ENCODE data around the gene RAB3IL1. TPM values are rescaled to one million over a fixed set of nuclear protein-coding genes. Genes with fewer than 3 reads are reported as not detected.

RAB3IL1 gene
- total RNA-seq, 1 experiment from 2014 or later, result 18.1 TPM

DNA sequence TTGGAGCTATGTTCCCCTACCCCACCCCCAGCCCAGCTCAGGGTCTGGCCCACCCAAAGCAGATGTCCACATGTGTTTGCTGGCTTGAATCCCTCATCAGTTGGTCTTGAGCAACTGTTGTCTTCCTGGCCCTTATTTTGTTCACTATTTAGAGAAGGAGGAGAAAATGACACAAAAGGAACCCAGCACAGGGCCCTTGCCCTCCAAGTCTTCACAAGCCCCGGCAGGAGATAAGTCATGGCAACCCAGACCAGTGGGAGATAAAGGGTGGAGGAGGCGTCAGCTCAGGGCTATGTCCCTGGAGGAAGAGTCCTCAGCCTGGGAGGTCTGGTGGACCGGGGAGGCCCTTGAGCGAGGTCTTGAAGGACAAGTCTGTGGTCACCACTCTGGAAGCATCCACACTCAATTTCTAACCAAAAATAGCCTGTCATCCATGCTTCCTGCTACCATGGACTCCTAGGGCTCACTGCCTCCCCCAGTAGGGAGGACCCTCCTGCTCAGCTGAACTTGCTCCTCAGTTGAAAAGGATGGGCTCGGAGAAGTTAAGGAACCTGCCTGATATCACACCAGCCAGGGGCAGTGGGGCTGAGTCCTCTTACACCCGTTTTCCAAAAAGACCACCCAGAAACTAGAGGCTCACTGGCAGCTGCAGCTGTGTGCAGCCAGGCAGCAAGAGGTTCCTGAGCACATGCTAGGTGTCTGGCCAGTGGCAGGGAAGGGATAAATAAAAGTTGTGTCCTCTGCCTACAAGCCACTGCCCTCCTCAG is 1.8 kb upstream of the RAB3IL1 start:
- H3K4me3 ChIP-seq (replicated peaks in 1 of 2; ENCODE audit: low read depth in 1 of 2, low read length in 2 of 2), result no peak overlapping the region
- ATAC-seq (no peak), DNase-seq (ENCODE audit: low read depth, low spot score) (no peak)
- ChIA-PET POLR2A (no interaction called here), CTCF (interaction anchor here (0.6 kb wide), 1 partner anchor 21 kb away, joined by 3 read pairs; no protein-coding TSS in a partner anchor), RAD21 (ENCODE audit: low non-redundant PET in 1 of 2, low total read pairs in 2 of 2, uncharacterized antibody in 2 of 2, unreplicated experiment in 2 of 2) (no interaction called here)
- H2AFZ ChIP-seq (ENCODE audit: low read depth, low read length, poor library complexity, severe bottlenecking), result no peak overlapping the region
- H3K27me3 ChIP-seq (ENCODE audit: insufficient read depth, low read length), result no peaks in the 10 kb centered on the region
- H3K9me3 ChIP-seq (ENCODE audit: control insufficient read depth in 1 of 2, insufficient read depth in 1 of 2, low read depth in 1 of 2, low read length in 2 of 2), result no peaks in the 10 kb centered on the region
- TF ChIP-seq ZFX (IDR thresholded peaks at IDR 0.05) (no peak), SIN3A (IDR thresholded peaks at IDR 0.05; ENCODE audit: low read depth) (no peak), EZH2 (IDR thresholded peaks at IDR 0.05) (no peak)
- TF ChIP-seq, protein P1, sequence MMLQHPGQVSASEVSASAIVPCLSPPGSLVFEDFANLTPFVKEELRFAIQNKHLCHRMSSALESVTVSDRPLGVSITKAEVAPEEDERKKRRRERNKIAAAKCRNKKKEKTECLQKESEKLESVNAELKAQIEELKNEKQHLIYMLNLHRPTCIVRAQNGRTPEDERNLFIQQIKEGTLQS (IDR thresholded peaks at IDR 0.05), result no peak
- H3K9ac ChIP-seq (ENCODE audit: low read length), result no peak overlapping the region
- BruUV-seq (replicated peaks), result no TSS peak
- no peak overlapping the region for H3K27ac ChIP-seq (ENCODE audit: low read depth, low read length)
- no peak overlapping the region for H3K4me2 ChIP-seq (ENCODE audit: low read length)
- H3K79me2 ChIP-seq (ENCODE audit: insufficient read depth, low read length), result no peaks in the 10 kb centered on the region
- H3K36me3 ChIP-seq (ENCODE audit: control insufficient read depth in 1 of 2, insufficient read depth in 2 of 2, low read length in 2 of 2), result no peaks in the 10 kb centered on the region
- H3K9me2 ChIP-seq (ENCODE audit: insufficient read depth), result no peaks in the 10 kb centered on the region
- intact Hi-C loops (cut with micrococcal nuclease), result no loop called here
- no peaks in the 10 kb centered on the region for H4K20me1 ChIP-seq (ENCODE audit: insufficient read depth)
- H3K4me1 ChIP-seq (ENCODE audit: control insufficient read depth in 1 of 2, insufficient read depth in 2 of 2, low read length in 2 of 2), result peaks cover 5 to 16% of the 10 kb centered on the region in 2 experiments; a peak in 3 of 4 replicates

DNA sequence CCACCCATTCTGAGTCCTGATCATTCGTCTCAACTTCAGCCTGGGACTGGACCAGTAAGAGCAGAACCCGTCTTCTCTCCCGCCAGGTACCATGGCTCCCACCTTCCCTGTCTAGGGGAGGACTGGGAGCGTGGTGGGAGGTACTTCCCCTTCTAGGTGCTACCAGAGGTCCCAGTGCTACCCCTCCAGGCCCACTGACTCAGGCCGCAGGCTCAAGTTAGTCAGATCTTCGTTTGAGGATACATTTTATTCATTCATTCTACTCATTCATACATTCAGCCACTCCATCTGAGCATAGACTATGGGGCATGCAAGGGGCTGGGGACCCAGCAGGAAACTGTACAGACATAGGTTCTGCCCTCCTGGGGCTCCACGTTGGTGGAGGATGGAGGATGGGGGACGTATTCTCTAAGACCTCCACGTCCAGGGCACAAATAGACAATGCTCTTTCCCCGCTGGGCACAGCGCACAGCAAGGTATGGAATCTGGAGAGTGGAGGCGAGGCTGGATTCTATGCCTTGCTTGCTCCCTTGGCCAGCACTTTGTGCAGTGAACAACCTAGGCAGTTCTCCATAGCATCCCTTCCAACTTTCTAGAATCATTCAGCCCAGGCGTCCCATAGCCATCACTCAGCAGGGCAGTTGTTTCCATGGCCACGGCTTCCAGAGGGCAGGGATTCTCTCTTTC is 1.0 kb upstream of the RAB3IL1 start:
- peak overlapping the region in 1 of 2 experiments; percentile 64; a peak in 2 of 4 replicates for H3K4me3 ChIP-seq (replicated peaks in 1 of 2; ENCODE audit: low read depth in 1 of 2, low read length in 2 of 2)
- H3K4me1 ChIP-seq (ENCODE audit: control insufficient read depth in 1 of 2, insufficient read depth in 2 of 2, low read length in 2 of 2), result peaks cover 5 to 16% of the 10 kb centered on the region in 2 experiments; a peak in 3 of 4 replicates
- H3K36me3 ChIP-seq (ENCODE audit: control insufficient read depth in 1 of 2, insufficient read depth in 2 of 2, low read length in 2 of 2), result no peaks in the 10 kb centered on the region
- H3K9me3 ChIP-seq (ENCODE audit: control insufficient read depth in 1 of 2, insufficient read depth in 1 of 2, low read depth in 1 of 2, low read length in 2 of 2), result no peaks in the 10 kb centered on the region
- no peaks in the 10 kb centered on the region for H3K27me3 ChIP-seq (ENCODE audit: insufficient read depth, low read length)
- H2AFZ ChIP-seq (ENCODE audit: low read depth, low read length, poor library complexity, severe bottlenecking), result no peak overlapping the region
- no peaks in the 10 kb centered on the region for H3K79me2 ChIP-seq (ENCODE audit: insufficient read depth, low read length)
- intact Hi-C loops (cut with micrococcal nuclease), result no loop called here
- TF ChIP-seq ZFX (IDR thresholded peaks at IDR 0.05) (no peak), ZNF274 (IDR thresholded peaks at IDR 0.05; ENCODE audit: low read depth, low read length) (no peak), TCF7L2 (IDR thresholded peaks at IDR 0.05; ENCODE audit: borderline replicate concordance, extremely low read depth, insufficient read depth, insufficient read length) (no peak), EZH2phosphoT487 (IDR thresholded peaks at IDR 0.05; ENCODE audit: borderline replicate concordance) (no peak), CEBPB (IDR thresholded peaks at IDR 0.05; ENCODE audit: low read depth) (no peak), RAD21 (IDR thresholded peaks at IDR 0.05; ENCODE audit: low read depth) (no peak), ELF1 (IDR thresholded peaks at IDR 0.05; ENCODE audit: borderline replicate concordance, low read depth) (no peak), SP1 (IDR thresholded peaks at IDR 0.05; ENCODE audit: low read depth) (no peak)
- TF ChIP-seq, protein P2, sequence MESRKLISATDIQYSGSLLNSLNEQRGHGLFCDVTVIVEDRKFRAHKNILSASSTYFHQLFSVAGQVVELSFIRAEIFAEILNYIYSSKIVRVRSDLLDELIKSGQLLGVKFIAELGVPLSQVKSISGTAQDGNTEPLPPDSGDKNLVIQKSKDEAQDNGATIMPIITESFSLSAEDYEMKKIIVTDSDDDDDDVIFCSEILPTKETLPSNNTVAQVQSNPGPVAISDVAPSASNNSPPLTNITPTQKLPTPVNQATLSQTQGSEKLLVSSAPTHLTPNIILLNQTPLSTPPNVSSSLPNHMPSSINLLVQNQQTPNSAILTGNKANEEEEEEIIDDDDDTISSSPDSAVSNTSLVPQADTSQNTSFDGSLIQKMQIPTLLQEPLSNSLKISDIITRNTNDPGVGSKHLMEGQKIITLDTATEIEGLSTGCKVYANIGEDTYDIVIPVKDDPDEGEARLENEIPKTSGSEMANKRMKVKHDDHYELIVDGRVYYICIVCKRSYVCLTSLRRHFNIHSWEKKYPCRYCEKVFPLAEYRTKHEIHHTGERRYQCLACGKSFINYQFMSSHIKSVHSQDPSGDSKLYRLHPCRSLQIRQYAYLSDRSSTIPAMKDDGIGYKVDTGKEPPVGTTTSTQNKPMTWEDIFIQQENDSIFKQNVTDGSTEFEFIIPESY (IDR thresholded peaks at IDR 0.05; ENCODE audit: extremely low read depth, insufficient replicate concordance, low read length), result no peak
- TF ChIP-seq, protein P1 (IDR thresholded peaks at IDR 0.05), result no peak
- TF ChIP-seq, protein P3, sequence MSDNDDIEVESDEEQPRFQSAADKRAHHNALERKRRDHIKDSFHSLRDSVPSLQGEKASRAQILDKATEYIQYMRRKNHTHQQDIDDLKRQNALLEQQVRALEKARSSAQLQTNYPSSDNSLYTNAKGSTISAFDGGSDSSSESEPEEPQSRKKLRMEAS (IDR thresholded peaks at IDR 0.05), result no peak
- no peak for DNase-seq (ENCODE audit: low read depth, low spot score)
- H3K9me2 ChIP-seq (ENCODE audit: insufficient read depth), result no peaks in the 10 kb centered on the region
- BruUV-seq (replicated peaks), result no TSS peak
- ChIA-PET POLR2A (no interaction called here), RAD21 (ENCODE audit: low non-redundant PET in 1 of 2, low total read pairs in 2 of 2, uncharacterized antibody in 2 of 2, unreplicated experiment in 2 of 2) (no interaction called here), CTCF (interaction anchor here (0.7 kb wide), 1 partner anchor 190 kb away, joined by 3 read pairs; no protein-coding TSS in a partner anchor)
- H3K9ac ChIP-seq (ENCODE audit: low read length), result peak overlapping the region; percentile 65; the same call in 1 of the 2 replicates
- H3K27ac ChIP-seq (ENCODE audit: low read depth, low read length), result no peak overlapping the region
- no peaks in the 10 kb centered on the region for H4K20me1 ChIP-seq (ENCODE audit: insufficient read depth)
- no peak for ATAC-seq
- H3K4me2 ChIP-seq (ENCODE audit: low read length), result peak overlapping the region; percentile 88

All from HCT116 (cell line).